GM21786 (cell line): Measurements from ENCODE around the gene UNKL.

Experiments
- ATAC-seq: cut with Tn5 transposase; IDR thresholded peaks from one replicate; pipeline ENCODE4 v1.9.1; 2021; ENCODE audit not compliant: unreplicated experiment

UNKL gene

GRCh38 chr16:1407753-1408152 lies 6.8 kb downstream of the UNKL start:
- no peak for ATAC-seq

- no peak for ATAC-seq
Observed at GRCh38 chr16:1403733-1404132, 10.8 kb downstream of the UNKL start.

- ATAC-seq = no peak
Observed at GRCh38 chr16:1403036-1403435, 11.5 kb downstream of the UNKL start.

GRCh38 chr16:1401758-1402154 lies 12.7 kb downstream of the UNKL start:
- ATAC-seq = no peak

GRCh38 chr16:1401061-1401757 lies 13.3 kb downstream of the UNKL start:
- no peak for ATAC-seq

- no peak for ATAC-seq
Observed at GRCh38 chr16:1398826-1399581, 15.5 kb downstream of the UNKL start.

GRCh38 chr16:1398351-1398750 lies 16.2 kb downstream of the UNKL start:
- ATAC-seq = no peak

GRCh38 chr16:1397779-1398178 lies 16.7 kb downstream of the UNKL start:
- no peak for ATAC-seq

- ATAC-seq = no peak
Observed at GRCh38 chr16:1395444-1396031, 19.0 kb downstream of the UNKL start.

GRCh38 chr16:1394367-1394951 lies 20.0 kb downstream of the UNKL start:
- no peak for ATAC-seq

- no peak for ATAC-seq
Observed at GRCh38 chr16:1393613-1394176, 20.8 kb downstream of the UNKL start.

- no peak for ATAC-seq
Observed at GRCh38 chr16:1392826-1393225, 21.7 kb downstream of the UNKL start.

GRCh38 chr16:1390239-1390779 lies 24.2 kb downstream of the UNKL start:
- no peak for ATAC-seq

GRCh38 chr16:1389762-1390161 lies 24.7 kb downstream of the UNKL start:
- ATAC-seq = no peak

GRCh38 chr16:1387331-1387730 lies 27.2 kb downstream of the UNKL start:
- no peak for ATAC-seq

- ATAC-seq = no peak
Observed at GRCh38 chr16:1385232-1385631, 29.3 kb downstream of the UNKL start.

- ATAC-seq = no peak
Observed at GRCh38 chr16:1383556-1383955, 30.9 kb downstream of the UNKL start.

- no peak for ATAC-seq
Observed at GRCh38 chr16:1381612-1382406, 32.7 kb downstream of the UNKL start.

GRCh38 chr16:1380195-1380594 lies 34.3 kb downstream of the UNKL start:
- no peak for ATAC-seq

- ATAC-seq = no peak
Observed at GRCh38 chr16:1379304-1380076, 35.0 kb downstream of the UNKL start.
